Activated CD4-positive, alpha-beta T cell treated with anti-CD3 and anti-CD28 coated beads, Interleukin-2, amount 10 ng/mL, durations not matched to agents 24 days and 14 days (primary cell): ENCODE results near the gene CDKN2B-AS1. TPM values are rescaled to one million over a fixed set of nuclear protein-coding genes. Genes with fewer than 3 reads are reported as not detected.

Experiments
- DNase-seq: peaks from one replicate; pipeline ENCODE4 v3.0.0; 2022
- H3K27ac Mint-ChIP-seq: one replicate; pipeline ENCODE4 v1.8.0; 2022; ENCODE audit warnings: mild to moderate bottlenecking, mixed read lengths
- H3K27me3 Mint-ChIP-seq: one replicate; pipeline ENCODE4 v1.8.0; 2022; ENCODE audit warnings: mixed read lengths
- H3K36me3 Mint-ChIP-seq: one replicate; pipeline ENCODE4 v1.8.0; 2022; ENCODE audit warnings: low read depth, mild to moderate bottlenecking, mixed read lengths
- H3K4me1 Mint-ChIP-seq: one replicate; pipeline ENCODE4 v1.8.0; 2021; ENCODE audit warnings: mixed read lengths
- H3K4me3 Mint-ChIP-seq: one replicate; pipeline ENCODE4 v1.8.0; 2022; ENCODE audit warnings: mild to moderate bottlenecking, moderate library complexity, mixed read lengths
- H3K9me3 Mint-ChIP-seq: one replicate; pipeline ENCODE4 v1.8.0; 2021; ENCODE audit warnings: mixed read lengths
- intact Hi-C: fragments of 100-400 bp; cut with micrococcal nuclease; formaldehyde crosslinking; loops from one replicate; pipeline ENCODE4 v1.15.1; 2023
- total RNA-seq: library from RNA; stranded (reverse); gene quantifications from 2 replicates; pipeline ENCODE4 v1.2.3, GENCODE V29; 2022

CDKN2B-AS1 gene
- total RNA-seq, 1 donor from 2014 or later, result 0.42 TPM

- no peak overlapping the region for H3K4me3 Mint-ChIP-seq
- intact Hi-C loops, result no loop called here
- H3K27ac Mint-ChIP-seq, result no peak overlapping the region
- H3K4me1 Mint-ChIP-seq, result peaks cover 13% of the 10 kb centered on the region
- H3K9me3 Mint-ChIP-seq, result no peaks in the 10 kb centered on the region
- no peak for DNase-seq
- no peaks in the 10 kb centered on the region for H3K36me3 Mint-ChIP-seq
- H3K27me3 Mint-ChIP-seq, result peaks cover 64% of the 10 kb centered on the region
Observed at GRCh38 chr9:22120595-22120994, 126.0 kb downstream of the CDKN2B-AS1 start.

- H3K36me3 Mint-ChIP-seq, result no peaks in the 10 kb centered on the region
- no peak overlapping the region for H3K4me3 Mint-ChIP-seq
- H3K27me3 Mint-ChIP-seq, result peaks cover 65% of the 10 kb centered on the region
- no peak for DNase-seq
- H3K9me3 Mint-ChIP-seq, result no peaks in the 10 kb centered on the region
- H3K4me1 Mint-ChIP-seq, result peaks cover under 1% of the 10 kb centered on the region
- H3K27ac Mint-ChIP-seq, result no peak overlapping the region
- intact Hi-C loops, result no loop called here
Observed at GRCh38 chr9:22124263-22125011, 129.8 kb downstream of the CDKN2B-AS1 start.

DNA sequence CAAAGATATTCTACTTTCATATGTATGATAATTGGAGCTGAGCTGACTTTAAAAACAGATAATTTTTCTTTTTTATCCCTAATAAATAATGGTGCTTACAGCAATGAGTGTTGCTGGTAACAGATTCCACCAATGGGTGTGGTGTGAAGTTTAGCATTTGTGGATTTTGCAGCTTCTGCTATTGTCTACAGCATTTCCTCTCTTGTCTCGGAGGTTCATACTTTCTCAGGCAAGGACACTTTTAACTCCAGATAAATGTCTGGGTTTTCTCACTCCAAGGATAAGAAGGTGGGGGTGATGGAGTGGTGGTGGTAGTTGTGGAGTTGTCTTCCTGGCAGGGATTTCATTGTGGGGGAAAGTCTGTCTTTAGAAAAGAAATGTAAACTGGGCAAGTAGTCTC is 134.5 kb downstream of the CDKN2B-AS1 start:
- DNase-seq, result no peak
- no peaks in the 10 kb centered on the region for H3K4me1 Mint-ChIP-seq
- H3K4me3 Mint-ChIP-seq, result no peak overlapping the region
- H3K36me3 Mint-ChIP-seq, result no peaks in the 10 kb centered on the region
- peaks cover 45% of the 10 kb centered on the region for H3K27me3 Mint-ChIP-seq
- H3K27ac Mint-ChIP-seq, result no peak overlapping the region
- H3K9me3 Mint-ChIP-seq, result no peaks in the 10 kb centered on the region
- intact Hi-C loops, result no loop called here

DNA sequence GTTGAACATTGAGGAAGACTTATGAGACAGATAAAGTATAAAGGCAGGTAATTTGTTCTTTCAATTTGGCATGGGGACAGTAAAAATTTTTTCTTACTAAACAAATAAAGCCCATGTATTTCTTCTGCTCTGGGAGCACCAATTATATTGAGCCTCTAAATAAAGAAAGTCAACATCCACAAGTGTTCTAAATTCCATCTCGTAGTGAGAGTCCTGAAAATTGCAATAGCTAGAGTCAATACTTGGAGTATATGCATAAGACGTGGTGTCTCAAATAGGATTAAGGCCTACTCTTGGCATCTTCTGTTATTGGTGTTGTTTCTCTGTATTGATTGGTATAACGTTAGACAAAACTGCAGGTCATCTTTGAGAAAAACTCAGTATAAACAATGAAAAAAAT is 135.0 kb downstream of the CDKN2B-AS1 start:
- Mint-ChIP-seq H3K36me3 (no peaks in the 10 kb centered on the region), H3K4me1 (no peaks in the 10 kb centered on the region), H3K27ac (no peak overlapping the region), H3K4me3 (no peak overlapping the region), H3K9me3 (no peaks in the 10 kb centered on the region), H3K27me3 (peaks cover 40% of the 10 kb centered on the region)
- intact Hi-C loops, result no loop called here
- no peak for DNase-seq

DNA sequence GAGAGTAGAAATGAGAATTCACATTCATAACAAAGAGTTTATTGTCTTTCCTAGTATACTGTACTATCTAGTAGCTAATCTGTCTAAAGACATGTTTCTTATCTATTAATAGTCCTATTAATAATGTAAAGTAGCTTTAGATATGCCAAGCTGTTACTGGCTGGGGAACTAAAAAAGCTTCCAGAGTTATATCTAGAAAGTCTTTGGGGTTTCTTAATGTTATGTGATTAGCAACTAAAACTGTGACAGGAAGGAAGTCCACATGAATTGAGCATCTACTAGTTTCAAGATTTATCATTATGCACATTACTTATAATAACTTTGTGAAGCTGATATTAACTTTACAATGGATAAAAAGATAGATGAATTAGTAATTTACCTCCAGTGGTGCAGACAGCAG is 137.2 kb downstream of the CDKN2B-AS1 start:
- intact Hi-C loops, result no loop called here
- DNase-seq, result no peak
- no peaks in the 10 kb centered on the region for H3K36me3 Mint-ChIP-seq
- peaks cover 36% of the 10 kb centered on the region for H3K27me3 Mint-ChIP-seq
- no peaks in the 10 kb centered on the region for H3K9me3 Mint-ChIP-seq
- H3K27ac Mint-ChIP-seq, result no peak overlapping the region
- no peaks in the 10 kb centered on the region for H3K4me1 Mint-ChIP-seq
- H3K4me3 Mint-ChIP-seq, result no peak overlapping the region

DNA sequence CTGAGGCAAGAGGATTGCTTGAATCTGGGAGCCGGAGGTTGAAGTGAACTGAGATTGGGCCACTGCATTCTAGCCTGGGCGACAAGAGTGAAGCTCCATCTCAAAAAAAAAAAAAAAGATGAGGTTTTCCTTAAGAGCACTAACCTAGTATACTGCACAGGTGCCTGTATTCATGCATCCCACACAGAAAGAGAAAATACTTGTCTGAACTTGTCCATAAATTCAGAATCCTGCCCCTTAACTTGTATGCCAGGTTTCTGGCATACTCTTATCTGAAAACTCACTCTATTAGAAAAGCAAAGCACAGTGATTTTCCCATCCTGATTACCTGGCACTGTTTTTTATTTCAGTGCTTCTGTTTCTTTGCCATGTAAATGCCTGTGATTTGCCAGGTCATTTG is 139.8 kb downstream of the CDKN2B-AS1 start:
- Mint-ChIP-seq H3K9me3 (peaks cover 5% of the 10 kb centered on the region), H3K4me3 (no peak overlapping the region), H3K27me3 (peaks cover 43% of the 10 kb centered on the region), H3K4me1 (no peaks in the 10 kb centered on the region), H3K36me3 (no peaks in the 10 kb centered on the region), H3K27ac (no peak overlapping the region)
- intact Hi-C loops, result no loop called here
- DNase-seq, result no peak

DNA sequence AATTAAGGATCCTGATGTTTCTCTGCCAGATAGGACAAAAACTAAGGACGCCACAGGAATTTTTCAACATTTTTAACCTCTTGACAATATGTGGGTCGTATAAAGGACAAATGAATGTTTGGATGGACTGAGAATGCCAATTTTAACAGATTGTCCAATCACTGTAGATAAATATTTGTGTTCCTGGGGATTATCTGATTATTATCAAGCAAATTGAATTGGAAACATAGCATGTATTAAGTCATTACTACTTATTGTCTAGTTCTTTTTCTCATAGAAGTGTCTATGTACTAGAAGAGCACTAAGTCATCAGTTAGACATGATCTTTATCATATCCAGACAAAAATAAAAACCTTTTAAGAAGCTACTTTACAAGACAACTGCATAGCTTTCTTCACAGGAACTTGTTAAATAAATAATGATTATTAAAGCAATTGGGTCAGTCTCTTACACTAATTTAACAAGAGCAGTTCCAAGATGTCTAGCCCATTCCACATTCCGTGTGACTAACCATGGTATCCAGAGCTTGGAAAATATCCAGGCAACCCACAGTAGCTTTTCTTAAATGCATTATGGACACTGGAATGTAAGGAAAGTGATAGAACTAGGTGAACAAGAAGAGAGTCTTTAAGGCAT is 142.0 kb downstream of the CDKN2B-AS1 start:
- no peak overlapping the region for H3K4me3 Mint-ChIP-seq
- peaks cover 49% of the 10 kb centered on the region for H3K27me3 Mint-ChIP-seq
- no peaks in the 10 kb centered on the region for H3K4me1 Mint-ChIP-seq
- H3K36me3 Mint-ChIP-seq, result no peaks in the 10 kb centered on the region
- H3K27ac Mint-ChIP-seq, result no peak overlapping the region
- DNase-seq, result no peak
- intact Hi-C loops, result no loop called here
- peaks cover 5% of the 10 kb centered on the region for H3K9me3 Mint-ChIP-seq

DNA sequence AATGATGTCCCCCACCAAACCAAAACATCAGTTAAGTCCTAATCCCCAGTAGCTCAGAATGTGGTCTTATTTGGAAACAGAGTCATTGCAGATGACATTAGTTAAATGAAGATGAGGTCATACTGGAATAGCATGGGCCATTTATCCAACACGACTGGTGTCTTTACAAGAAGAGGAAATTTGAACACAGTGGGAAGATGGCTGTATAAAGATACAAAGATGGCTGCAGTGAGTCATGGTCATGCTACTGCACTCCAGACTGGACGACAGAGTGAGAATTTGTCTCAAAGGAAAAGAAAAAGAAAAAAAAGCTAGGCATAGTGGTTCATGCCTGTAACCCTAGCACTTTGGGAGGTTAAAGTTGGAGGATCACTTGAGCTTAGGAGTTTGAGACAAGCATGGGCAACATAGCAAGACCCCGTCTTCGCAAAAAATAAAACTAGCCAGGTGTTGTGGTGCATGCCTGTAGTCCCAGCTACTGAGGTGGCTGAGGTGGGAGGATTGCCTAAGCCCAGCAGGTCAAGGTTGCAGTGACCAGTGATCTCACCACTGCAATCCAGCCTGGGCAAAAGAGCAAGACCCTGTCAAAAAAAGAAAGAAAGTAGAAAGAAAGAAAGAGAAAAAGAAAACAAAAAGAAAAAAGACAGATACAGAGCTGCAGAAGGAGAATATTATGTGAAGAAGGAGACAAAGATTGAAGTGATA is 144.5 kb downstream of the CDKN2B-AS1 start:
- H3K9me3 Mint-ChIP-seq, result peaks cover 5% of the 10 kb centered on the region
- H3K4me1 Mint-ChIP-seq, result no peaks in the 10 kb centered on the region
- no peak for DNase-seq
- intact Hi-C loops, result no loop called here
- no peak overlapping the region for H3K4me3 Mint-ChIP-seq
- H3K36me3 Mint-ChIP-seq, result no peaks in the 10 kb centered on the region
- H3K27me3 Mint-ChIP-seq, result peaks cover 52% of the 10 kb centered on the region
- H3K27ac Mint-ChIP-seq, result no peak overlapping the region

DNA sequence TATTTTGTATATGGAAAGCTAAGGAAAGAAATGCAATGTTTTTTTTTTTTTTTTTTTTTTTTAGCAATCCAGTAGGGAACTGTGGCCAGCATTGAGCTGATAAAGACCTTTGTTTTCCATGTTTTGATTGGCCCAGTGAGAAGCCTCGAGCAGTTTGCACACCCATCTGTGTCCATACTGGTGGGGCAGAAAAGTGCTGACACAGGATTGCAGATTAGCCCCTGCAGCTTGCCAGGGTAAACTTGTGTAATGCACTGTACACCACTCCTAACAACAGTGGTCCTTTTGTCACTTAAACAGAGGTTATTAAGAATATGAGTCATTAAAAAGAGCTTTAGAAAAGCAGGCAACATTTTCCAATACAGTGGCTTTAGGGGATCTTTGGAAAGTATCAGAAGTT is 147.3 kb downstream of the CDKN2B-AS1 start:
- Mint-ChIP-seq H3K27me3 (peaks cover 53% of the 10 kb centered on the region), H3K36me3 (no peaks in the 10 kb centered on the region), H3K4me1 (peaks cover 3% of the 10 kb centered on the region), H3K4me3 (no peak overlapping the region), H3K27ac (no peak overlapping the region), H3K9me3 (peaks cover 8% of the 10 kb centered on the region)
- intact Hi-C loops, result no loop called here
- DNase-seq, result no peak

DNA sequence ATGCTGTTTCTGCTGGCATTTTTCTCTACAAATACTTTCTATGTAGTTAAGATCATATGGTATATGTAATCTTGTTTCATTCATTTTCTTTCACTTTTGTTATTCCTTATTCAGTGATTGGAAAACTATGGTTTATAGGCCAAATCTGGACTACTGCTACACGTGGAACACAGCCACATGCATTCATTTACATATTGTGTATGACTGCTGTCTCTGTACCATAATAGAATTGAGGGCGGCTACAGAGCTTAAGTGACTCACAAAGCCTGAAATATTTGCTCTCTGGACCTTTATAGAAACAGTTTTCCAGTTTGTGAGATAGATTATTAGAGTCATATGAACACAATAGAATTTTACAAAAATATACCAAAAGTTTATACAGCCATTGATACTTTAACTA is 148.1 kb downstream of the CDKN2B-AS1 start:
- intact Hi-C loops, result no loop called here
- Mint-ChIP-seq H3K4me1 (peaks cover 7% of the 10 kb centered on the region), H3K27me3 (peaks cover 52% of the 10 kb centered on the region), H3K4me3 (no peak overlapping the region), H3K36me3 (no peaks in the 10 kb centered on the region), H3K9me3 (peaks cover 8% of the 10 kb centered on the region), H3K27ac (no peak overlapping the region)
- DNase-seq, result no peak

GRCh38 chr9:22143799-22144625 is 149.4 kb downstream of the CDKN2B-AS1 start:
- no peak for DNase-seq
- Mint-ChIP-seq H3K36me3 (no peaks in the 10 kb centered on the region), H3K27me3 (peaks cover 41% of the 10 kb centered on the region), H3K4me3 (no peak overlapping the region), H3K9me3 (peaks cover 3% of the 10 kb centered on the region), H3K27ac (no peak overlapping the region), H3K4me1 (peaks cover 18% of the 10 kb centered on the region)
- intact Hi-C loops, result no loop called here

DNA sequence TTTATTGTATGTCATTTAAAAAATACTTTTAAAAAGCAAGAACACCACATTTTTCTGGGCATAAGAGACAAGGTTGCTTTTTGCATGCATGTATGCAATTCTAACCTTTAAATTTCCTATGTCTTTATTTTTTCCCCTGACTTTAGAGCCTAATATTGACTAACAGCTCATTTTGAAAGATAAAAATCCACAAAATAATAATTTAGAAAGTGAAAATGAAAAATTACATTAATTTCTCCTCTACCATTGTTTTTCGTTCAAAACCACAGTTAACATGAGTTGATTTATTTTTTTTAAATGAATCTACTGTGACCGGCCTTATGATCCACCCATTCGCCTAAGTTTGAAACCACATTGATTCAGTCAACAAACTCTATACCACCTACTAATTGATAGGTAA is 152.0 kb downstream of the CDKN2B-AS1 start:
- Mint-ChIP-seq H3K36me3 (no peaks in the 10 kb centered on the region), H3K9me3 (peaks cover 3% of the 10 kb centered on the region), H3K4me3 (no peak overlapping the region), H3K27me3 (peaks cover 37% of the 10 kb centered on the region), H3K27ac (peak overlapping the region; percentile 18), H3K4me1 (peaks cover 19% of the 10 kb centered on the region)
- no peak for DNase-seq
- intact Hi-C loops, result loop anchor here (2.0 to 5.0 kb wide), 2 partner anchors 41 to 42 kb away; no protein-coding TSS in a partner anchor

DNA sequence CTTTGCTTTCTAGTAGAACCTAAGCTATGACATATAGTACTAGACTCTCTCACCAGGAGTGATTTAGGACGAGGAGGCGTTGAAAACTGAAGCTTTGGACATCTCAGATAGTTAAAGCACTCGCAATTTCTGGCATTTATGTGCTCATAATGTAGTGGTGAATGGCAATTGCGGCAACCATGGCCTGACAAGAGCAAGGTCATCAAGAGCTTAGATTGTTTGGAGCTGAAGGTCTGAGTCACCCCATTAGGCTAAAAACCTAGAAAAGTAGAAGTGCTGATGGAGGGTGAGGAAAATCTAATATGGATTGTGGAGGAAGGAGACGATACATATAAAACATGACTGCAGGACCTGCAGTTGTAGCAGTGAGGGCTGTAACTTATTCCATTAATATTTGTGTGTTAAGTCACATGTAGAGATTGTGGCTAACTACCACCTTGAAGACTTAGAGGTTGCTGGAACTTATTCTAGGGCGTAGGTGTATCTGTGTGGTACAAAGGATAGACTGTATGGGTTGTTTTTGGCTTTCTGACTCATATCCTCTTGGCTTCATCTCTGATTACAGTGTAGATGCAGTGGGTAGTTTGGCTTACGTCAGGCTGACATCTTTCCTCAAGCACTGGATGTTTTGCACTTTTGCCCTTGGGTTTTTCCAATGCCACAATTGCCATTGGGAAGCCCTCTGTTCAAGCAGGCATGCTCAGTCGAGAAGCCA is 153.4 kb downstream of the CDKN2B-AS1 start:
- peaks cover 3% of the 10 kb centered on the region for H3K9me3 Mint-ChIP-seq
- H3K4me1 Mint-ChIP-seq, result peaks cover 22% of the 10 kb centered on the region
- intact Hi-C loops, result loop anchor here (1.0 to 5.0 kb wide), 7 partner anchors 27 to 335 kb away; no protein-coding TSS in a partner anchor
- peak; percentile 75 for DNase-seq
- H3K36me3 Mint-ChIP-seq, result no peaks in the 10 kb centered on the region
- no peak overlapping the region for H3K4me3 Mint-ChIP-seq
- peaks cover 37% of the 10 kb centered on the region for H3K27me3 Mint-ChIP-seq
- no peak overlapping the region for H3K27ac Mint-ChIP-seq
